Measurements from ENCODE around the gene ECE1.

ECE1 gene

DNA sequence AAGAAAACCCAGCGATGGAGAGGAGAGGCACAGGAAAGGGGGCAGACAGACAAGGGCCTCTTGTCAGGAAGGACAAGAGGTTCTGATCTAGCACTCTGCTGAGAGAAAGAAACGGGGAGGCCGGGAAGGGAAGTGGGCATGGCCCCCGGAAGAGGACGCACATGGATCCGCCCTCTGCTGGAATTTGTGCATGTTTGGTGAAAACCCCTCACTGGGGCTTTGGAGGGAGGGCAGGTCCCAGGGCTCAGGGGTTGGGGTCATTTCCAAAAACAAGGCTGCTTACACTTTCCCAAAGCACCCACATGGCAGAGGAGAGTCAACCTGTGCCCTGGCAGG lies 32.4 kb upstream of the ECE1 start:
- Histone ChIP-seq H3K4me3 (replicated peaks; ENCODE audit: low read depth, low read length) (no peak overlapping the region), H3K27me3 (replicated peaks; ENCODE audit: control insufficient read depth, insufficient read depth, low read length) (no peaks in the 10 kb centered on the region), H3K36me3 (ENCODE audit: control insufficient read depth, insufficient read depth, low read length) (no peaks in the 10 kb centered on the region)
- DNase-seq (ENCODE audit: extremely low read depth, insufficient read length), result no peak
- TF ChIP-seq CTCF (IDR thresholded peaks at IDR 0.05; ENCODE audit: insufficient read depth, low read length, poor library complexity, severe bottlenecking), result no peak

- no peak for DNase-seq (ENCODE audit: extremely low read depth, insufficient read length)
- H3K36me3 ChIP-seq (ENCODE audit: control insufficient read depth, insufficient read depth, low read length), result no peaks in the 10 kb centered on the region
- no peak overlapping the region for H3K4me3 ChIP-seq (replicated peaks; ENCODE audit: low read depth, low read length)
- peak; percentile 6 for TF ChIP-seq CTCF (IDR thresholded peaks at IDR 0.05; ENCODE audit: insufficient read depth, low read length, poor library complexity, severe bottlenecking)
- H3K27me3 ChIP-seq (replicated peaks; ENCODE audit: control insufficient read depth, insufficient read depth, low read length), result no peaks in the 10 kb centered on the region
Measured at GRCh38 chr1:21321963-21322680, 31.9 kb upstream of the ECE1 start.

- Histone ChIP-seq H3K4me3 (replicated peaks; ENCODE audit: low read depth, low read length) (no peak overlapping the region), H3K36me3 (ENCODE audit: control insufficient read depth, insufficient read depth, low read length) (no peaks in the 10 kb centered on the region), H3K27me3 (replicated peaks; ENCODE audit: control insufficient read depth, insufficient read depth, low read length) (no peaks in the 10 kb centered on the region)
- no peak for TF ChIP-seq CTCF (IDR thresholded peaks at IDR 0.05; ENCODE audit: insufficient read depth, low read length, poor library complexity, severe bottlenecking)
- no peak for DNase-seq (ENCODE audit: extremely low read depth, insufficient read length)
Measured at GRCh38 chr1:21320410-21321108, 30.3 kb upstream of the ECE1 start.

- no peak for DNase-seq (ENCODE audit: extremely low read depth, insufficient read length)
- no peak for TF ChIP-seq CTCF (IDR thresholded peaks at IDR 0.05; ENCODE audit: insufficient read depth, low read length, poor library complexity, severe bottlenecking)
- no peak overlapping the region for H3K4me3 ChIP-seq (replicated peaks; ENCODE audit: low read depth, low read length)
- H3K27me3 ChIP-seq (replicated peaks; ENCODE audit: control insufficient read depth, insufficient read depth, low read length), result no peaks in the 10 kb centered on the region
- no peaks in the 10 kb centered on the region for H3K36me3 ChIP-seq (ENCODE audit: control insufficient read depth, insufficient read depth, low read length)
Measured at GRCh38 chr1:21319447-21320407, 29.5 kb upstream of the ECE1 start.

DNA sequence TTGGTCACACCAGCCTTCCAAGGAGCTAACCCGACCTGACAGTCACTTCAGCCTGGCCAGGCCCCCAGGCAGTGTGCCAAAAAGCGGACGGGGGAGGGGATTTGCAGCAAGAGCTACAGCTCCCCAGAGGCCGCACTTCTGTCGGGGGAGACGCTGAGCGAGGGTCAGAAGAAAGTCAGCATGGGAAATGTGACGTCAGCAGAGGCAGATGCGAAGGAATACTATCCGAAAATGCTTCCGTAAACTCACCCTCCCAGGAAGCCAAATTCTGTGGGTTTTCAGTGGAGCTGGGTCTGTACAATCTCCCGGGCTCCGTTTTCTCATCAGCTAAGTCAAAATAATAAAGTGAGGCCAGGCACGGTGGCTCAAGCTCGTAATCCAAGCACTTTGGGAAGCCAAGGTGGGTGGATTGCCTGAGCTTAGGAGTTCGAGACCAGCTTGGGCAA lies 28.5 kb upstream of the ECE1 start:
- TF ChIP-seq CTCF (IDR thresholded peaks at IDR 0.05; ENCODE audit: insufficient read depth, low read length, poor library complexity, severe bottlenecking), result no peak
- Histone ChIP-seq H3K4me3 (replicated peaks; ENCODE audit: low read depth, low read length) (no peak overlapping the region), H3K27me3 (replicated peaks; ENCODE audit: control insufficient read depth, insufficient read depth, low read length) (no peaks in the 10 kb centered on the region), H3K36me3 (ENCODE audit: control insufficient read depth, insufficient read depth, low read length) (no peaks in the 10 kb centered on the region)
- DNase-seq (ENCODE audit: extremely low read depth, insufficient read length), result no peak
